HepG2 (cell line): Measurements from ENCODE around the gene KDM3B. TPM values are rescaled to one million over a fixed set of nuclear protein-coding genes. Genes with fewer than 3 reads are reported as not detected.
A peak's percentile ranks its signal among the peaks of the same experiment; 100 is the strongest.

Experiments used
- ARID3A ChIP-seq: IDR thresholded peaks from 2 replicates; pipeline ENCODE4 v1.6.1; 2012; ENCODE audit warnings: low read depth, low read length, improper control_type of control experiment
- ARNTL ChIP-seq: sonication (generic); formaldehyde crosslinking; IDR thresholded peaks from 2 replicates; pipeline ENCODE4 v1.4.0; 2020; ENCODE audit warnings: mild to moderate bottlenecking, missing genetic modification reagents
- ASH2L ChIP-seq: fragments of 300-600, 200-600 bp; sonication (generic); IDR thresholded peaks from 2 replicates; pipeline ENCODE4 v1.7.0; 2017; ENCODE audit warnings: low read depth, mild to moderate bottlenecking, moderate library complexity, mixed read lengths, low read length; ENCODE audit not compliant: insufficient read length
- HNF4A ChIP-seq: sonication (generic); formaldehyde crosslinking; IDR thresholded peaks from 2 replicates; pipeline ENCODE4 v1.4.0; 2020; ENCODE audit warnings: missing genetic modification reagents
- IRF9 ChIP-seq: sonication (generic); formaldehyde crosslinking; IDR thresholded peaks from 2 replicates; pipeline ENCODE4 v1.8.0; 2022; ENCODE audit warnings: missing genetic modification reagents, mild to moderate bottlenecking, borderline replicate concordance
- KAT7 ChIP-seq: IDR thresholded peaks from 2 replicates; pipeline ENCODE4 v1.6.1; 2018; ENCODE audit warnings: borderline replicate concordance, missing compliant biosample characterization
- KDM3A ChIP-seq: IDR thresholded peaks from 2 replicates; pipeline ENCODE4 v1.6.1; 2018; ENCODE audit warnings: low read depth, missing compliant biosample characterization
- KDM5B ChIP-seq: sonication (generic); formaldehyde crosslinking; IDR thresholded peaks from 2 replicates; pipeline ENCODE4 v1.4.0; 2020; ENCODE audit warnings: missing genetic modification reagents, mild to moderate bottlenecking, borderline replicate concordance
- MIXL1 ChIP-seq: IDR thresholded peaks from 2 replicates; pipeline ENCODE4 v1.6.1; 2016
- THAP9 ChIP-seq: sonication (generic); formaldehyde crosslinking; IDR thresholded peaks from 2 replicates; pipeline ENCODE4; 2020; ENCODE audit warnings: missing genetic modification reagents, mild to moderate bottlenecking, borderline replicate concordance
- TP53 ChIP-seq: sonication (generic); formaldehyde crosslinking; conservative IDR thresholded peaks from 2 replicates; pipeline ENCODE4 v1.4.0; 2020; ENCODE audit warnings: missing genetic modification reagents
- ZBTB20 ChIP-seq: sonication (generic); formaldehyde crosslinking; IDR thresholded peaks from 2 replicates; pipeline ENCODE4 v1.8.1; 2023; ENCODE audit warnings: missing genetic modification reagents, low read depth, mild to moderate bottlenecking, borderline replicate concordance
- ZBTB49 ChIP-seq: sonication (generic); formaldehyde crosslinking; IDR thresholded peaks from 2 replicates; pipeline ENCODE4 v1.4.0; 2020; ENCODE audit warnings: missing genetic modification reagents, borderline replicate concordance
- ZNF20 ChIP-seq: sonication (generic); formaldehyde crosslinking; IDR thresholded peaks from 2 replicates; pipeline ENCODE4 v1.4.0; 2020; ENCODE audit warnings: mild to moderate bottlenecking, moderate library complexity, missing genetic modification reagents
- ZNF329 ChIP-seq: sonication (generic); formaldehyde crosslinking; IDR thresholded peaks from 2 replicates; pipeline ENCODE4 v1.9.0; 2021; ENCODE audit warnings: low read depth, mild to moderate bottlenecking, missing genetic modification reagents
- ZNF597 ChIP-seq: sonication (generic); formaldehyde crosslinking; IDR thresholded peaks from 2 replicates; pipeline ENCODE4 v1.5.0; 2020; ENCODE audit warnings: missing genetic modification reagents
- ZNF652 ChIP-seq: IDR thresholded peaks from 2 replicates; pipeline ENCODE4 v1.6.1; 2016; ENCODE audit warnings: low read depth, borderline replicate concordance
- polyA plus RNA-seq, 8 experiments: library from polyadenylated mRNA; depleted of rRNA in 3 of 8; stranded (reverse) in 7 of 8; unstranded in 1 of 8; fragments of >200 nt; fragmentation: Illumina TruSeq in 4 of 8; extraction: Trizol in 4 of 8; gene quantifications; 2 replicates each; pipeline versions ENCODE4 v1.2.1 to v1.2.3, GENCODE V29; 2011 to 2016; ENCODE audit warnings: low read depth in 4 of 8, missing spikeins in 1 of 8, mixed read lengths in 1 of 8; ENCODE audit not compliant: insufficient read depth in 1 of 8
- total RNA-seq, 5 experiments: library from RNA; depleted of rRNA; stranded (reverse); fragments of >200 nt; fragmentation: Illumina TruSeq; extraction: Trizol; gene quantifications; 2 replicates each; pipeline ENCODE4 v1.2.3, GENCODE V29; 2016; ENCODE audit warnings: low read depth in 1 of 5

Gene KDM3B
- total and polyA plus RNA-seq, 2 of the 13 experiments (the other 11 are each of a cell fraction or from before 2014, with no cell fraction given): 19.7 to 34.3 TPM

GRCh38 chr5:138352071-138352721 is at the start of gene KDM3B (continued):
- TF ChIP-seq ZBTB49 (CRISPR knock-in tag): no peak
- no peak; the same call in 1 of the 2 replicates for TF ChIP-seq KAT7 (CRISPR knock-in tag)
- TF ChIP-seq TP53: no peak
- no peak for TF ChIP-seq HNF4A
- no peak for TF ChIP-seq ASH2L
- TF ChIP-seq ZNF20 (CRISPR knock-in tag): no peak
- TF ChIP-seq ZBTB20 (CRISPR knock-in tag): no peak
- peak; percentile 32; the same call in 1 of the 2 replicates for TF ChIP-seq MIXL1
- no peak for TF ChIP-seq ZNF652 (CRISPR knock-in tag)
- no peak for TF ChIP-seq ARNTL (CRISPR knock-in tag)
- TF ChIP-seq THAP9 (CRISPR knock-in tag): no peak
- peak; percentile 42; the same call in 1 of the 2 replicates for TF ChIP-seq ARID3A
- TF ChIP-seq KDM3A: 0 out of 2 replicates have a peak, but pooled peaks have one; percentile 52
- no peak for TF ChIP-seq ZNF329
- TF ChIP-seq IRF9 (CRISPR knock-in tag): no peak
- TF ChIP-seq KDM5B (CRISPR knock-in tag): no peak
- no peak for TF ChIP-seq ZNF597 (CRISPR knock-in tag)
